ENCODE data around the gene TSPAN1. TPM values are rescaled to one million over a fixed set of nuclear protein-coding genes. Genes with fewer than 3 reads are reported as not detected.

TSPAN1 gene
- total RNA-seq, 1 experiment from 2014 or later = 26.1 TPM

DNA sequence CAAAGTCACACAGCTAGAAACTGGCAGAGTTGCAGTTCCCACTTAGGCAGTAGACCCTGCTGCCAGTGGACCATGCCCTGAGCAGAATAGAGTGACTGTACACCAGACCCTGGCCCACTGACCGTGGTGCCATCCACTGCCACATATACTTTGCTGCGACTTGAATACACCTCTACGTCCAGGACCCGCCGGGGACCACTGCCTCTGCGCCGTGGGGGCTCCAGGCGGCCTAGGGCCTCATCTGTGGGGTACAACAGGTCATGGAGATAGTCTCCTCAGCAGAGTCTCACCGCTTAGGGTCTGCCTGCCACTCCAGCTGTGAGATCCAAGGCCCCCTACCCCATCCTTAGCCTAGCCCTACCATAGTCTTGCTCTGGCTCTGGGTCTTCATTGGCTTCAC, 21.7 kb downstream of the TSPAN1 start:
- Histone ChIP-seq H3K27me3 (ENCODE audit: control insufficient read depth, insufficient read depth, low read length) (no peaks in the 10 kb centered on the region), H3K36me3 (ENCODE audit: control insufficient read depth, insufficient read depth, low read length) (peaks cover 9% of the 10 kb centered on the region; the same call in 1 of the 2 replicates), H3K4me1 (ENCODE audit: control insufficient read depth, insufficient read depth, low read length) (peaks cover 21% of the 10 kb centered on the region), H3K27ac (ENCODE audit: low read length) (peak overlapping the region; percentile 97), H3K9me3 (ENCODE audit: control insufficient read depth, insufficient read depth, low read depth, low read length) (no peaks in the 10 kb centered on the region), H3K4me3 (ENCODE audit: low read depth in 2 of 2, low read length in 2 of 2) (no peak overlapping the region)
- POLR2A ChIA-PET = no interaction called here
- TF ChIP-seq CTCF (IDR thresholded peaks at IDR 0.05) (no peak), TCF7L2 (IDR thresholded peaks at IDR 0.05; ENCODE audit: low read depth, low read length) (no peak), REST (IDR thresholded peaks at IDR 0.05; ENCODE audit: insufficient read depth in 1 of 2, low read depth in 2 of 2, low read length in 1 of 2) (no peak), POLR2AphosphoS5 (IDR thresholded peaks at IDR 0.05; ENCODE audit: low read depth, low read length) (no peak), SIN3A (IDR thresholded peaks at IDR 0.05; ENCODE audit: borderline replicate concordance, insufficient read depth, low read depth, low read length) (no peak)
- intact Hi-C loops (cut with micrococcal nuclease; ENCODE audit: unreplicated experiment) (no loop called here), in situ Hi-C loops (cut with HindIII; ENCODE audit: low pct_unique_long_range_greater_than_20kb, low sequenced_read_pairs) (no loop called here)
- CTCF ChIA-PET = no interaction called here
- BruUV-seq (replicated peaks) = no TSS peak
- ATAC-seq = no peak
- no peak for DNase-seq (ENCODE audit: low read depth, low spot score)

GRCh38 chr1:46197560-46197963, 22.7 kb downstream of the TSPAN1 start:
- ATAC-seq = peak; percentile 17; the same call in 1 of the 2 replicates
- Histone ChIP-seq H3K4me3 (ENCODE audit: low read depth in 2 of 2, low read length in 2 of 2) (peak overlapping the region; percentile 88 to 89), H3K27me3 (ENCODE audit: control insufficient read depth, insufficient read depth, low read length) (no peaks in the 10 kb centered on the region), H3K36me3 (ENCODE audit: control insufficient read depth, insufficient read depth, low read length) (peaks cover 6% of the 10 kb centered on the region; the same call in 1 of the 2 replicates), H3K4me1 (ENCODE audit: control insufficient read depth, insufficient read depth, low read length) (peaks cover 21% of the 10 kb centered on the region), H3K27ac (ENCODE audit: low read length) (peak overlapping the region; percentile 97), H3K9me3 (ENCODE audit: control insufficient read depth, insufficient read depth, low read depth, low read length) (no peaks in the 10 kb centered on the region)
- intact Hi-C loops (cut with micrococcal nuclease; ENCODE audit: unreplicated experiment) = no loop called here
- CTCF ChIA-PET = no interaction called here
- no TSS peak for BruUV-seq (replicated peaks)
- TF ChIP-seq SIN3A (IDR thresholded peaks at IDR 0.05; ENCODE audit: borderline replicate concordance, insufficient read depth, low read depth, low read length) = no peak
- TF ChIP-seq TCF7L2 (IDR thresholded peaks at IDR 0.05; ENCODE audit: low read depth, low read length) = no peak
- no peak for TF ChIP-seq POLR2AphosphoS5 (IDR thresholded peaks at IDR 0.05; ENCODE audit: low read depth, low read length)
- no peak for TF ChIP-seq CTCF (IDR thresholded peaks at IDR 0.05)
- TF ChIP-seq REST (IDR thresholded peaks at IDR 0.05; ENCODE audit: insufficient read depth in 1 of 2, low read depth in 2 of 2, low read length in 1 of 2) = no peak
- in situ Hi-C loops (cut with HindIII; ENCODE audit: low pct_unique_long_range_greater_than_20kb, low sequenced_read_pairs) = no loop called here
- no peak for DNase-seq (ENCODE audit: low read depth, low spot score)
- POLR2A ChIA-PET = no interaction called here
